Panc1 (cell line): ENCODE data around the gene OTUD7B. TPM values are rescaled to one million over a fixed set of nuclear protein-coding genes. Genes with fewer than 3 reads are reported as not detected.
"Not testable (repeated sequence)": the region's sequence is repeated elsewhere in the genome, so short reads cannot be mapped to it uniquely, and the experiment has no call there.

ENCODE experiments used
- ATAC-seq: fragments of 200-7000 bp; cut with Tn5 transposase; 2 replicates; pipeline ENCODE4 v1.9.1; 2020; ENCODE audit warnings: mild to moderate bottlenecking, moderate library complexity
- BruUV-seq: library from RNA; stranded (reverse); fragments of 400-500 nt; replicated peaks from 2 replicates; lab custom pipeline; 2021; lab: Mats Ljungman, UMichigan
- CTCF ChIA-PET: fragments of 300-600 bp; sonication (Branson Sonifier 250); formaldehyde crosslinking; loops from one replicate; lab custom pipeline; 2022; ENCODE audit warnings: antibody characterized with exemption; lab: Charles Lee
- POLR2A ChIA-PET: fragments of 300-600 bp; sonication (Branson Sonifier 250); formaldehyde crosslinking; loops from one replicate; lab custom pipeline; 2022; ENCODE audit warnings: antibody characterized with exemption; lab: Charles Lee
- DNase-seq: peaks from one replicate; pipeline ENCODE4 v3.0.0-alpha.2; 2010; ENCODE audit warnings: low read depth, low spot score
- H3K27ac ChIP-seq: 2 replicates; pipeline ENCODE4 v1.5.1; 2011; ENCODE audit warnings: mild to moderate bottlenecking, low read length, inconsistent platforms
- H3K27me3 ChIP-seq: fragments of 200-500 bp; sonication (Bioruptor generic); 2 replicates; pipeline ENCODE4 v1.6.0; 2014; ENCODE audit warnings: low read length, inconsistent platforms; ENCODE audit not compliant: control insufficient read depth, insufficient read depth
- H3K36me3 ChIP-seq: fragments of 200-500 bp; sonication (Bioruptor generic); 2 replicates; pipeline ENCODE4 v1.5.1; 2014; ENCODE audit warnings: inconsistent platforms, mild to moderate bottlenecking, low read length, moderate library complexity; ENCODE audit not compliant: control insufficient read depth, insufficient read depth
- H3K4me1 ChIP-seq: 2 replicates; pipeline ENCODE4 v1.5.1; 2011; ENCODE audit warnings: inconsistent platforms, mild to moderate bottlenecking, low read length, moderate library complexity; ENCODE audit not compliant: control insufficient read depth, insufficient read depth
- H3K4me3 ChIP-seq, 2 experiments: 2 replicates each; pipeline ENCODE4 v1.5.1; 2011 to 2012; ENCODE audit warnings: low read depth in 2 of 2, low read length in 2 of 2, mild to moderate bottlenecking in 2 of 2, inconsistent platforms in 1 of 2, moderate library complexity in 1 of 2
- H3K9me3 ChIP-seq: fragments of 200-500 bp; sonication (Bioruptor generic); 2 replicates; pipeline ENCODE4 v1.5.1; 2014; ENCODE audit warnings: low read depth, mild to moderate bottlenecking, inconsistent platforms, low read length, moderate library complexity; ENCODE audit not compliant: control insufficient read depth, insufficient read depth
- CTCF ChIP-seq: fragments of 450-650 bp; IDR thresholded peaks from 2 replicates; pipeline ENCODE4 v1.5.1; 2017; ENCODE audit warnings: mild to moderate bottlenecking
- POLR2AphosphoS5 ChIP-seq: IDR thresholded peaks from 2 replicates; pipeline ENCODE4 v1.6.1; 2012; ENCODE audit warnings: mild to moderate bottlenecking, low read depth, low read length, moderate library complexity
- REST ChIP-seq, 2 experiments: IDR thresholded peaks; 2 replicates each; pipeline ENCODE4 v1.6.1; 2011 to 2012; ENCODE audit warnings: low read depth in 2 of 2, control low read depth in 1 of 2, low read length in 1 of 2, mild to moderate bottlenecking in 1 of 2, moderate library complexity in 1 of 2; ENCODE audit not compliant: insufficient read depth in 1 of 2
- SIN3A ChIP-seq: IDR thresholded peaks from 2 replicates; pipeline ENCODE4 v1.6.1; 2012; ENCODE audit warnings: low read depth, mild to moderate bottlenecking, low read length, moderate library complexity, borderline replicate concordance; ENCODE audit not compliant: insufficient read depth
- TCF7L2 ChIP-seq: IDR thresholded peaks from 2 replicates; pipeline ENCODE4 v1.6.1; 2011; ENCODE audit warnings: mild to moderate bottlenecking, low read depth, low read length, inconsistent platforms
- in situ Hi-C: cut with HindIII; loops from 2 replicates; pipeline ENCODE4 v1.10.0; 2016; ENCODE audit warnings: low sequenced_read_pairs, low pct_unique_long_range_greater_than_20kb
- intact Hi-C: fragments of 100-400 bp; cut with micrococcal nuclease; formaldehyde crosslinking; loops from one replicate; pipeline ENCODE4 v1.10.0; 2022; ENCODE audit not compliant: unreplicated experiment
- total RNA-seq: library from RNA; stranded (reverse); gene quantifications from one replicate; pipeline ENCODE4 v1.2.1, GENCODE V29; 2021; ENCODE audit not compliant: unreplicated experiment

Gene OTUD7B
- total RNA-seq, 1 experiment from 2014 or later = 24.1 TPM

GRCh38 chr1:150056407-150056806 is 45.9 kb upstream of the OTUD7B start:
- in situ Hi-C loops (no loop called here), intact Hi-C loops (no loop called here)
- BruUV-seq = no TSS peak
- Histone ChIP-seq H3K4me3 (no peak overlapping the region), H3K36me3 (no peaks in the 10 kb centered on the region), H3K9me3 (no peaks in the 10 kb centered on the region), H3K4me1 (peaks cover 2% of the 10 kb centered on the region; the same call in 1 of the 2 replicates), H3K27me3 (no peaks in the 10 kb centered on the region), H3K27ac (no peak overlapping the region)
- DNase-seq (no peak), ATAC-seq (no peak)
- TF ChIP-seq REST (IDR thresholded peaks at IDR 0.05; ENCODE audit: insufficient read depth in 1 of 2, low read depth in 2 of 2, low read length in 1 of 2) (no peak), SIN3A (no peak), CTCF (no peak), POLR2AphosphoS5 (no peak), TCF7L2 (no peak)
- CTCF ChIA-PET = no interaction called here
- POLR2A ChIA-PET = no interaction called here

- ATAC-seq, H3K27me3 ChIP-seq, H3K4me3 ChIP-seq, CTCF ChIA-PET, DNase-seq, in situ Hi-C loops, BruUV-seq, intact Hi-C loops, H3K27ac ChIP-seq, H3K4me1 ChIP-seq, POLR2A ChIA-PET, H3K36me3 ChIP-seq, H3K9me3 ChIP-seq: not testable (repeated sequence)
Observed at GRCh38 chr1:150055507-150055906, 45.0 kb upstream of the OTUD7B start.

- Histone ChIP-seq H3K4me3 (no peak overlapping the region), H3K9me3 (no peaks in the 10 kb centered on the region), H3K27ac (no peak overlapping the region), H3K36me3 (no peaks in the 10 kb centered on the region), H3K27me3 (no peaks in the 10 kb centered on the region), H3K4me1 (no peaks in the 10 kb centered on the region)
- POLR2A ChIA-PET = no interaction called here
- TF ChIP-seq REST (IDR thresholded peaks at IDR 0.05; ENCODE audit: insufficient read depth in 1 of 2, low read depth in 2 of 2, low read length in 1 of 2) (no peak), CTCF (no peak)
- ATAC-seq (no peak), DNase-seq (no peak)
- BruUV-seq = no TSS peak
- intact Hi-C loops = no loop called here
- CTCF ChIA-PET = interaction anchor here (1.0 kb wide), 1 partner anchor 69 kb away, joined by 3 read pairs; no protein-coding TSS in a partner anchor
- in situ Hi-C loops = no loop called here
Observed at GRCh38 chr1:150053926-150054325, 43.4 kb upstream of the OTUD7B start.

- BruUV-seq, H3K4me3 ChIP-seq, H3K4me1 ChIP-seq, in situ Hi-C loops, POLR2A ChIA-PET, H3K36me3 ChIP-seq, intact Hi-C loops, H3K27ac ChIP-seq, H3K27me3 ChIP-seq, ATAC-seq, DNase-seq, H3K9me3 ChIP-seq: not testable (repeated sequence)
- CTCF ChIA-PET = interaction anchor here (1.3 kb wide), 1 partner anchor 90 kb away, joined by 4 read pairs; no protein-coding TSS in a partner anchor
Observed at GRCh38 chr1:150051905-150052412, 41.4 kb upstream of the OTUD7B start.
